AG04450 (cell line): ENCODE data around the gene ZNF416. TPM values are rescaled to one million over a fixed set of nuclear protein-coding genes. Genes with fewer than 3 reads are reported as not detected.

Experiments
- CTCF ChIA-PET: fragments of 300-600, 350-600 bp; formaldehyde crosslinking; extraction: SDS; loops from one replicate; lab custom pipeline; 2022; ENCODE audit warnings: antibody characterized with exemption, inconsistent platforms; lab: Charles Lee
- POLR2A ChIA-PET: fragments of 350-600 bp; formaldehyde crosslinking; extraction: SDS; loops from one replicate; lab custom pipeline; 2021; ENCODE audit warnings: antibody characterized with exemption, inconsistent platforms; lab: Yijun Ruan, JAX
- DNase-seq: peaks from one replicate; pipeline ENCODE4 v3.0.0-alpha.2; 2011; ENCODE audit warnings: low read depth, low spot score
- H3K27ac ChIP-seq: one replicate; pipeline ENCODE4 v1.5.1; 2012; ENCODE audit warnings: low read depth, low read length, control low read depth
- H3K27me3 ChIP-seq: one replicate; pipeline ENCODE4 v1.6.0; 2012; ENCODE audit warnings: low read length; ENCODE audit not compliant: control insufficient read depth, insufficient read depth
- H3K4me3 ChIP-seq: 2 replicates; pipeline ENCODE4 v1.5.1; 2011; ENCODE audit warnings: mild to moderate bottlenecking, low read depth, low read length, control low read depth
- H3K9me3 ChIP-seq: 2 replicates; pipeline ENCODE4 v1.5.1; 2012; ENCODE audit warnings: low read length; ENCODE audit not compliant: control insufficient read depth, insufficient read depth
- CTCF ChIP-seq: IDR thresholded peaks from 2 replicates; pipeline ENCODE4 v1.5.1; 2011; ENCODE audit warnings: low read depth, low read length, control low read depth, inconsistent platforms
- polyA plus RNA-seq: library from polyadenylated mRNA; depleted of rRNA; stranded (reverse); fragments of >200 nt; gene quantifications from 2 replicates; pipeline ENCODE4 v1.2.3, GENCODE V29; 2011

The ZNF416 gene
- polyA plus RNA-seq, 1 experiment = 4.8 TPM

GRCh38 chr19:57559404-57560025 lies 19.2 kb downstream of the ZNF416 start, which contains the start of gene ZNF550:
Gene ZNF550 (minus strand): TSS chr19:57559863. CDS start chr19:57559682, 181 bp downstream.
- CTCF ChIA-PET = no interaction called here
- TF ChIP-seq CTCF = no peak
- Histone ChIP-seq H3K4me3 (peak within 1 kb of the TSS; percentile 98), H3K9me3 (peaks cover 32% of the 10 kb centered on the region), H3K27me3 (no peaks in the 10 kb centered on the region), H3K27ac (peak within 1 kb of the TSS; percentile 81)
- peak; percentile 53 for DNase-seq
- POLR2A ChIA-PET = interaction anchor here (0.6 kb wide), 2 partner anchors 211 to 260 kb away, joined by 3 to 4 read pairs; no protein-coding TSS in a partner anchor

- H3K4me3 ChIP-seq = peak overlapping the region; percentile 98
- H3K9me3 ChIP-seq = peaks cover 32% of the 10 kb centered on the region
- no peaks in the 10 kb centered on the region for H3K27me3 ChIP-seq
- ChIA-PET CTCF (no interaction called here), POLR2A (interaction anchor here (0.6 kb wide), 1 partner anchor 260 kb away, joined by 3 read pairs; no protein-coding TSS in a partner anchor)
- no peak for TF ChIP-seq CTCF
- no peak for DNase-seq
- no peak overlapping the region for H3K27ac ChIP-seq
Observed at GRCh38 chr19:57559008-57559403, 19.7 kb downstream of the ZNF416 start.

GRCh38 chr19:57558525-57558924 lies 20.2 kb downstream of the ZNF416 start:
- CTCF ChIA-PET = no interaction called here
- no peak for DNase-seq
- peak overlapping the region; percentile 98 for H3K4me3 ChIP-seq
- no peak overlapping the region for H3K27ac ChIP-seq
- peaks cover 34% of the 10 kb centered on the region for H3K9me3 ChIP-seq
- peak; percentile 21; the same call in 1 of the 2 replicates for TF ChIP-seq CTCF
- POLR2A ChIA-PET = no interaction called here
- no peaks in the 10 kb centered on the region for H3K27me3 ChIP-seq

GRCh38 chr19:57557659-57558058 lies 21.1 kb downstream of the ZNF416 start:
- Histone ChIP-seq H3K4me3 (no peak overlapping the region), H3K27ac (peak overlapping the region; percentile 21), H3K27me3 (no peaks in the 10 kb centered on the region), H3K9me3 (peaks cover 38% of the 10 kb centered on the region)
- DNase-seq = no peak
- CTCF ChIA-PET = no interaction called here
- no peak for TF ChIP-seq CTCF
- POLR2A ChIA-PET = no interaction called here

GRCh38 chr19:57552432-57552831 lies 26.3 kb downstream of the ZNF416 start:
- H3K27ac ChIP-seq = no peak overlapping the region
- no peaks in the 10 kb centered on the region for H3K27me3 ChIP-seq
- TF ChIP-seq CTCF = no peak
- peaks cover 49% of the 10 kb centered on the region for H3K9me3 ChIP-seq
- POLR2A ChIA-PET = no interaction called here
- DNase-seq = no peak
- CTCF ChIA-PET = interaction anchor here (0.6 kb wide), 1 partner anchor 147 kb away, joined by 3 read pairs; no protein-coding TSS in a partner anchor
- H3K4me3 ChIP-seq = no peak overlapping the region
